SJSA1 (cell line): ENCODE results near the gene PVR. TPM values are rescaled to one million over a fixed set of nuclear protein-coding genes. Genes with fewer than 3 reads are reported as not detected.

Source experiments
- DNase-seq, 2 experiments: peaks; one replicate each; pipeline ENCODE4 v3.0.0-alpha.2; 2015 to 2020; ENCODE audit warnings: low spot score in 2 of 2, low read depth in 1 of 2
- H3K27ac ChIP-seq: fragments of 250-450 bp; sonication (Bioruptor Pico); 2 replicates; pipeline ENCODE4 v1.5.1; 2020; ENCODE audit warnings: mild to moderate bottlenecking, moderate library complexity
- H3K27me3 ChIP-seq: fragments of 250-450 bp; sonication (Bioruptor Pico); replicated peaks from 2 replicates; pipeline ENCODE4 v1.5.1; 2020; ENCODE audit warnings: mild to moderate bottlenecking, moderate library complexity
- H3K36me3 ChIP-seq: fragments of 250-450 bp; sonication (Bioruptor Pico); 2 replicates; pipeline ENCODE4 v1.5.1; 2020; ENCODE audit warnings: mild to moderate bottlenecking
- H3K4me1 ChIP-seq: fragments of 250-450 bp; sonication (Bioruptor Pico); replicated peaks from 2 replicates; pipeline ENCODE4 v1.6.1; 2021; ENCODE audit warnings: mild to moderate bottlenecking
- H3K4me3 ChIP-seq: fragments of 250-450 bp; sonication (Bioruptor Pico); 2 replicates; pipeline ENCODE4 v1.5.1; 2020; ENCODE audit warnings: mild to moderate bottlenecking
- H3K9me3 ChIP-seq: fragments of 250-450 bp; sonication (Bioruptor Pico); replicated peaks from 2 replicates; pipeline ENCODE4 v1.5.1; 2020; ENCODE audit warnings: mild to moderate bottlenecking
- total RNA-seq: library from RNA; depleted of rRNA; stranded (reverse); fragments of >200 nt; shearing (Covaris generic); gene quantifications from 2 replicates; pipeline ENCODE4 v1.2.3, GENCODE V29; 2014

Gene PVR
- total RNA-seq, 1 experiment from 2014 or later: 182 TPM

DNA sequence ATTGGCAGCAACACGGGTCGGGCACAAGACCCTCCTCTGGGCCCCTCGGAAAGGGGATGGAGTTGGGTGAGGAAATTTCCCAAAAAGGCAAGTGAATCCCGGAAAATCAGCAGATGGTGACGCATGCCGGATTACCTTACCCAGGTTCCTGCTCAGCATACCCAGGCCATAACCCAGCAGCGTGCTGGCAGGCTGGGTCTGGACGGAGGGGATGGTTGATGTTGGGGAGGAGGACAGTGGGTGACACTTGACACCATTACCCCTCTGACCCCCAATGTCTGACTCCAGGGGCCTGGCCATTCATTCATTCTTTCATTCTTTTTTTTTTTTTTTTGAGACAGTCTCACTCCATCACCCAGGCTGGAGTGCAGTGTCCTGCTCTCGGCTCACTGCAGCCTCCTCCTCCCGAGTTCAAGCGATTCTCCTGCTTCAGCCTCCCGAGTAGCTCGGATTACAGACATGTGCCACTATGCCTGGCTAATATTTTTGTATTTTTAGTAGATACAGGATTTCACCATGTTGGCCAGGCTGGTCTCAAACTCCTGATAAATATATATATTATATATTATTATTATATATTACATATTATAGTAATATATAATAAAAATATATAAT lies 799 bp downstream of the PVR start:
- H3K27me3 ChIP-seq: no peaks in the 10 kb centered on the region
- DNase-seq: peak in 1 of 2 experiments; percentile 76
- peaks cover 34% of the 10 kb centered on the region for H3K36me3 ChIP-seq
- H3K9me3 ChIP-seq: no peaks in the 10 kb centered on the region
- peak overlapping the region; percentile 62 for H3K4me3 ChIP-seq
- peak overlapping the region; percentile 73 for H3K27ac ChIP-seq
- peaks cover 30% of the 10 kb centered on the region for H3K4me1 ChIP-seq

DNA sequence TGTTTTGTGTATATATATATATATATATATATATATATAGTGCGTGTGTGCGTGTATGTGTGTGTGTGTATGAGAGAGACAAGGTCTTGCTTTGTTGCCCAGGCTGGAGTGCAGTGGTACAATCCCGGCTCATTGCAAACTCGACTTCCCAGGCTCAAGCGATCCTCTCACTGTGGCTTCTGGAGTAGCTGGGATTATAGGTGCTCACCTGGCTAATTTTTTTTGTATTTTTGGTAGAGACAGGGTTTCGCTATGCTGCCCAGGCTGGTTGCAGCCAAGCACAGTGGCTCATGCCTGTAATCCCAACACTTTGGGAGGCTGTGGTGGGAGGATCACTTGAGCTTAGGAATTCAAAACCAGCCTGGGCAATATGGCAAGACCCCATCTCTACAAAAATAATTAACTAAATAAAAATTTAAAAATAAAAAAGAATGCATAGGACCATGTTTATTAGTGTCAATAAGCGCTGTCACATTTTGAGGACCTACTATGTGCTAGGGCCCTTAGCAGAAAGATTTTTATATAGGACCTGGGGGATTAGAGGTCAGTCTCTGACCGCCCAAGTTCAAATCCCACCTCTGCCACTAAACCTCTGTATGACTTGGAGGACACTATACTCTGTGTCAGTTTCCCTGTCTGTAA lies 1.8 kb downstream of the PVR start:
- Histone ChIP-seq H3K9me3 (no peaks in the 10 kb centered on the region), H3K4me3 (no peak overlapping the region), H3K4me1 (peaks cover 34% of the 10 kb centered on the region), H3K36me3 (peaks cover 44% of the 10 kb centered on the region), H3K27ac (no peak overlapping the region), H3K27me3 (no peaks in the 10 kb centered on the region)
- no peak for DNase-seq

DNA sequence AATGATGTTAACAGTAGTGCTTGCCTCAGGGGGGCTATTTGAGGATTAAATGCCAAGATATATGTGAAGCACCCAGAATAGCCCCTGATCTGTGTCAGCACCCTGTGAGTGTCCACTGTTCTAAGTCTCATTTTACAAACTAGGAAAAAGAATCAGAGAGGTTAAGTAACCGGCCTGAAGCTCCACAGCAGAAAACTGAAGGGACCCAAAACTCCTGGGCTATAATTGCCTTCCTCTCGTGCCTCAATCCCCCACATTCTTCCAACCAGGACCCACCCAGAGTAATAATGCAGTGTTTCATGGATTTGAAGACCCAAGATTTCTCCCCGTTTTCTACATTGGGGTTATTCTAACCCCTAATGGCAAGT lies 2.3 kb downstream of the PVR start:
- no peak overlapping the region for H3K27ac ChIP-seq
- no peak overlapping the region for H3K4me3 ChIP-seq
- H3K27me3 ChIP-seq: no peaks in the 10 kb centered on the region
- DNase-seq: no peak
- H3K9me3 ChIP-seq: no peaks in the 10 kb centered on the region
- H3K36me3 ChIP-seq: peaks cover 49% of the 10 kb centered on the region
- H3K4me1 ChIP-seq: peaks cover 34% of the 10 kb centered on the region

DNA sequence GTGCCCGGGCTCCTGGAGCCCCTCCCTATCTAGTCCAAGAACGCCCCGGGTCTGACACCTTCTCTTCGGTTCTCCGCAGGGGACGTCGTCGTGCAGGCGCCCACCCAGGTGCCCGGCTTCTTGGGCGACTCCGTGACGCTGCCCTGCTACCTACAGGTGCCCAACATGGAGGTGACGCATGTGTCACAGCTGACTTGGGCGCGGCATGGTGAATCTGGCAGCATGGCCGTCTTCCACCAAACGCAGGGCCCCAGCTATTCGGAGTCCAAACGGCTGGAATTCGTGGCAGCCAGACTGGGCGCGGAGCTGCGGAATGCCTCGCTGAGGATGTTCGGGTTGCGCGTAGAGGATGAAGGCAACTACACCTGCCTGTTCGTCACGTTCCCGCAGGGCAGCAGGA lies 3.4 kb downstream of the PVR start:
- DNase-seq: no peak
- no peaks in the 10 kb centered on the region for H3K27me3 ChIP-seq
- H3K27ac ChIP-seq: no peak overlapping the region
- peaks cover 60% of the 10 kb centered on the region for H3K36me3 ChIP-seq
- H3K4me3 ChIP-seq: no peak overlapping the region
- no peaks in the 10 kb centered on the region for H3K9me3 ChIP-seq
- peaks cover 34% of the 10 kb centered on the region for H3K4me1 ChIP-seq

DNA sequence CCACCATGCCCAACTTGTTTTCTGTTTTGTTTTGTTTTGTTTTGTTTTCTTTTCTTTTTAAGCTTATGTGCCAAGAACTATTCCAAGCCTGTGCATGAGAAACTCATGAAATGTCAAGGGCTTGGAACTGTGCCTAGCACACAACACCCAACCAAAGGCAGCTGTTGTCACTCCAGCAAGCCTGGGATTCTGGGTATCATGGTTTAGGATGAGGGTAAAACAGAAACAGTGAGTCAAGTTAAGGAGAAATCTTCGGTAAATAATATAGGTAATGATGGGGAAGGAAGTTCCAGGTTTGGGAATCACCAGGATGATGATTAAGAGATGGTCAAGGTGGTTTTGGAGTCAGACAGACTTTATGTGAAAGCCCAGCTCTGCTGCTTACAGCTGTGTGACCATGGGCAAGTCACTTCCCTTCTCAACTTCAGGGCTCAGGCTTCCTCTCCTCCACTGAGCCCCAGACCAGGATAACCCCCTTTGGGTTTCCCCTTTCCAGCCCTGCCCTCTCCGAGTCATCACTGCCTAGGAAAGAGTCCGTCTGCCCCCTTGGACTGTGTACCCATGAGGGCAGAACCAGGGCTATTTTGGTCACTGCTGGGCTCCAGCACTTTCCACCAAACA lies 5.0 kb downstream of the PVR start:
- Histone ChIP-seq H3K36me3 (peaks cover 76% of the 10 kb centered on the region), H3K9me3 (no peaks in the 10 kb centered on the region), H3K4me1 (peaks cover 23% of the 10 kb centered on the region), H3K4me3 (no peak overlapping the region), H3K27me3 (no peaks in the 10 kb centered on the region), H3K27ac (no peak overlapping the region)
- peak; percentile 71 to 86 for DNase-seq

DNA sequence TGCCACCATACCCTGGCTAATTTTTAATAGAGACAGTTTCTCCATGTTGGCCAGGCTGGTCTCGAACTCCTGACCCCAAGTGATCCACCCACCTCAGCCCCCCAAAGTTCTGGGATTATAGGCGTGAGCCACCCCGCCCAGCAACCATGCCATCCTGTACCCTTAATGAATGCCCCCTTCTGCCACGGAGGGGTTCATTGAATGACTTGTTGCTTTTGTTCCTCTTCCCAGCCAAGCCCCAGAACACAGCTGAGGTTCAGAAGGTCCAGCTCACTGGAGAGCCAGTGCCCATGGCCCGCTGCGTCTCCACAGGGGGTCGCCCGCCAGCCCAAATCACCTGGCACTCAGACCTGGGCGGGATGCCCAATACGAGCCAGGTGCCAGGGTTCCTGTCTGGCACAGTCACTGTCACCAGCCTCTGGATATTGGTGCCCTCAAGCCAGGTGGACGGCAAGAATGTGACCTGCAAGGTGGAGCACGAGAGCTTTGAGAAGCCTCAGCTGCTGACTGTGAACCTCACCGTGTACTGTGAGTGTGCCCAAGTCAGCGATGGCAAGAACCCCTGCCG lies 6.0 kb downstream of the PVR start:
- no peaks in the 10 kb centered on the region for H3K27me3 ChIP-seq
- H3K4me1 ChIP-seq: peaks cover 23% of the 10 kb centered on the region
- no peak overlapping the region for H3K27ac ChIP-seq
- H3K9me3 ChIP-seq: no peaks in the 10 kb centered on the region
- no peak for DNase-seq
- H3K36me3 ChIP-seq: peaks cover 86% of the 10 kb centered on the region
- H3K4me3 ChIP-seq: no peak overlapping the region

DNA sequence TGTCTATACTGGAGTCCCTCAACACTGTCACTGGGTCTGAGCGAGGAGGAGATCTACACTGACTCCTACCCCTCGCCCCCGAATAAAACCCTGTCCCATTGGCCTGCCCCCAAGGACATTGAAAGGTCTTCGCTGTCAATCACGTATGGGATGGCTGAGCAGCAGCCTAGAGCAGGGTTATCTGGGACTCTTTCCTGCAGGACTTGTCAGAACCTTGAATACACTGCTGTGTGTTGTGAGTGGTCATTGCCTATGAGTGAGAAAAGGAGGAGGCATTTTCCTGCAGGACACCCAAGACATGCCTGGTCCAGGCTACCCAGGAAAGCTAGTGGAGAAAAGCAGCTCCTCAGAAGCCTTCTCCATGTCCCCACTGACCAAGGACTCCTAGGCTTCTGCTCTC lies 9.6 kb downstream of the PVR start:
- no peaks in the 10 kb centered on the region for H3K27me3 ChIP-seq
- H3K4me1 ChIP-seq: peaks cover 12% of the 10 kb centered on the region
- DNase-seq: no peak
- H3K4me3 ChIP-seq: no peak overlapping the region
- H3K36me3 ChIP-seq: peaks cover 98% of the 10 kb centered on the region
- H3K9me3 ChIP-seq: no peaks in the 10 kb centered on the region
- no peak overlapping the region for H3K27ac ChIP-seq

DNA sequence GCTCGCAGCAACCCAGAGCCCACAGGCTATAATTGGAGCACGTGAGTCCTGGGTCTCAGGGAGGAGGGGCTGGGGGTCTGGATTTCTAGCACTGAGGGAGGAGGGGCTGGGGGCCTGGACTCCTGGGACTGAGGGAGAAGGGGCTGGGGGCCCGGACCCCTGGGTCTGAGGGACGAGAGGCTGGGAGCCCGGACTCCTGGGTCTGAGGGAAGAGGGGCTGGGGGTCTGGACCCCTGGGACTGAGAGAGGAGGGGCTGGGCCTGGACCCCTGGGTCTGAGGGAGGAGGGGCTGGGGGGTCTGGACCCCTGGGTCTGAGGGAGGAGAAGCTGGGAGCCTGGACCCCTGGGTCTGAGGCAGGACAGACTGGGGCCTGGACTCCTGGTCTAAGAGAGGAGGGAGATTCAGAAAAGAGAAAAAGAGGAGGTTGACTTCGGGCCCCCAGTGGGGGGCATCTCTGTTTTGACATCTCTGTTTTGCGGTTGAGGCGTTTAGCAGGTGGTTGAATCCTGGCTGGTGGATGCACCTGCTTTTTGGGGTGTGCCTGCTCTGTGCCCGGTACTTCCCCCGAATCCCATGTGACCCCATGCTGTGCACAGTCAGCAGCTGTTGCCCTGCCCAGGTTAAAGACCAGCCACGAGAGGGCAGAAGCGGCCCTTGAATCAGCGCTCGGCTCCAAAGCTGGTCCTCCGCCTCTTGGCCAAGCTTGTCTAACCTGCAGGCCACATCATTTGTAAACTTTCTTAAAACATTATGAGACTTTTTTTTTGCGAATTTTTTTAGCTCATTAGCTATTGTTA lies 10.5 kb downstream of the PVR start:
- no peaks in the 10 kb centered on the region for H3K27me3 ChIP-seq
- H3K9me3 ChIP-seq: no peaks in the 10 kb centered on the region
- no peak for DNase-seq
- peaks cover 4% of the 10 kb centered on the region; the same call in 1 of the 2 replicates for H3K4me1 ChIP-seq
- H3K27ac ChIP-seq: no peak overlapping the region
- peaks cover 100% of the 10 kb centered on the region for H3K36me3 ChIP-seq
- H3K4me3 ChIP-seq: no peak overlapping the region

DNA sequence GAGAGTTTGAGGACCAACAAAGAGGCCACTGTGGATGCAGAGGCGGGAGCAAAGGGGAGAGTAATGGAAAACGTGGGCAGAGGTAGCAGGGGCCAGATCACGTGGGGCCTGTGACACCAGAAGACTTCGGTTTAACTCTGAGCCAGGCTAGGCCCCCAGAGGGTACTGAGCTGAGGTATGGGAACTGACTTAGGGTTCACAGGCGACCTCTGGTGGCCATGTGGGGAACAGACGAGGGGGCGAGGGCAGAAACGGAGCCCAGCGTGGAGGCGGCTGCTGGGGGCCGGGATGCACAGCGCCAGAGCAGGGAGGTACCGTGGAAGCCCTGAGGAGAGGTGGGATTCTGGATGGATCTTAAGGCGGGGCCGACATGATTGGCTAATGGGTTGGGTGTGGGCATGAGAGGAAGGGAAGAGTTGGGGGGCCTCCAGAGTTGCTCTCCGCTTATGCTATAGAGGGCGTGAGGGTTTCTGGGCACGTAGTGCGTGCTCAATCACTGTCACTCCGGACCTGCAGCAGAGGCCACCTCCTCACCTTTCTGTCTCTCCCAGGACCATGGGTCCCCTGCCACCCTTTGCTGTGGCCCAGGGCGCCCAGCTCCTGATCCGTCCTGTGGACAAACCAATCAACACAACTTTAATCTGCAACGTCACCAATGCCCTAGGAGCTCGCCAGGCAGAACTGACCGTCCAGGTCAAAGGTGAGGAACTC lies 13.7 kb downstream of the PVR start:
- peak; percentile 63 to 75 for DNase-seq
- H3K4me3 ChIP-seq: no peak overlapping the region
- no peaks in the 10 kb centered on the region for H3K27me3 ChIP-seq
- no peaks in the 10 kb centered on the region for H3K9me3 ChIP-seq
- H3K27ac ChIP-seq: no peak overlapping the region
- H3K36me3 ChIP-seq: peaks cover 98% of the 10 kb centered on the region
- peaks cover 8% of the 10 kb centered on the region for H3K4me1 ChIP-seq

DNA sequence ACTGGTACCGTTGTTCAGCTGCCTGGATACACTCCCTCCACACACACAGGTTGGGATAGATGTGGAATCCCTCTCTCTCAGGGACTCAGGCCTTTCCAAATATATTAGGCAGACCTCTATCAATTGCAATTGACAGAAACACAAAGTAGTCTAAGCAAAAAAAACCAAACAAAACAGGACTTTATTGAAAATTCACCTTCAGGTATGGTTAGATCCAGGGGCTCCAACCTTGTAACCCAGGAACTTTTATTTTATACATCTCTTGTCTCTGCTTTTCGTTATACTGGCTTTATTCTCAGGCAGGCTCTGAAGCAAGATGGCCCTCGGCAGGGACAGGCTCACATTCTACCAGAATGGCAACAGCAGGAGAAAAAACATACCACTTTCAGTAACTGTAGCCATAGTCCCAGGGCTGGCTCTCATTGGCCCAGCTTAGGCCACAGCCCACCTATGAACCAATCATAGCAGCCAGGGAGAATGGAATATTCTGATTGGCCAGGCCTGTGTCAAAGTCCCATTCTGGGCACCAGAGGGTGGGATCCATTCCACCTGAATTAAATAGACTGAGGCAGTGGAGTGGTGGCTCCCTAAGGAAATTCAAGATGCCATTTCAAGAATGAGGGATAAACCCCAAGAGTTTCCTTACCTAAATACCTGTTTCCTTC lies 14.5 kb downstream of the PVR start:
- Histone ChIP-seq H3K27me3 (no peaks in the 10 kb centered on the region), H3K36me3 (peaks cover 98% of the 10 kb centered on the region), H3K4me1 (peaks cover 16% of the 10 kb centered on the region), H3K9me3 (no peaks in the 10 kb centered on the region), H3K27ac (no peak overlapping the region), H3K4me3 (no peak overlapping the region)
- DNase-seq: no peak

DNA sequence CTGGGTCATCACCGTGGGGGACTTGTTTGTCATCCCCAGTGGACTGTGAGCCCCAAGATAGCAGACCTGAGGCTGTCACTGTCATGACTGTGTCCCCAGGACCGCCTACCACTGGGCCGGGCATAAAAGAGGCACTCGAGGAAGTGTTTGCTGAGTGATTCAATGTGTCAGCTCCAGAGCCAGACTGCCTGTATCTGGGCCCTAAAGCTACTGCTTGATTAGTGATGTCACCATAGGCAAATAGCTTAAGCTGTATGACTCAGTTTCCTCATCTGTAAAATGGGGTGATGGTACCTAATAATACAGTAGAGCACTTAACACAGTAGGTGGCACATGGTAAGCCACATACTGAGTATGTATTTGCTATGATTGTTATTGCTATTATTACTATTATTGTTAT lies 16.4 kb downstream of the PVR start:
- no peak for DNase-seq
- Histone ChIP-seq H3K27me3 (no peaks in the 10 kb centered on the region), H3K4me1 (peaks cover 19% of the 10 kb centered on the region), H3K27ac (no peak overlapping the region), H3K4me3 (no peak overlapping the region), H3K9me3 (no peaks in the 10 kb centered on the region), H3K36me3 (peaks cover 95% of the 10 kb centered on the region)

DNA sequence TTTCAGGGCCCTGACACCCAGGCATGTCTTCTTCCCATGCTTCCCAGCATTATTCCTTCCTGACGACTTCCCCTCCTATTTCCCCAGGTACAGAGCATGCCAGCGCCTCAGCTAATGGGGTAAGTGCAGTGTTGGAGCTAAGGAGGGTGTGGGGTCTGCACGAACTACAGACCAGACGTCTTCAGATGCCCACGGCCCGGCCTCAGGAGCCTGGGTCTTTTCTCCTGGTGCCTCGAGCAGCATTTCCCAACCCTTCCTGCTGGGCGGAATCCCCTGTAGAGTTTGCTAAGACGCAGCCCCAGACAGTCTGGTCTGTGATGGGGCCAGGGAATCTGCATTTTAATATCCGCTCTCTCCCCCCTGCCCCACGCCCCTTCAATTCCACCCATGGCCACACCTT lies 17.5 kb downstream of the PVR start:
- Histone ChIP-seq H3K27ac (no peak overlapping the region), H3K36me3 (peaks cover 86% of the 10 kb centered on the region), H3K27me3 (no peaks in the 10 kb centered on the region), H3K4me3 (no peak overlapping the region), H3K9me3 (no peaks in the 10 kb centered on the region), H3K4me1 (peaks cover 19% of the 10 kb centered on the region)
- no peak for DNase-seq

DNA sequence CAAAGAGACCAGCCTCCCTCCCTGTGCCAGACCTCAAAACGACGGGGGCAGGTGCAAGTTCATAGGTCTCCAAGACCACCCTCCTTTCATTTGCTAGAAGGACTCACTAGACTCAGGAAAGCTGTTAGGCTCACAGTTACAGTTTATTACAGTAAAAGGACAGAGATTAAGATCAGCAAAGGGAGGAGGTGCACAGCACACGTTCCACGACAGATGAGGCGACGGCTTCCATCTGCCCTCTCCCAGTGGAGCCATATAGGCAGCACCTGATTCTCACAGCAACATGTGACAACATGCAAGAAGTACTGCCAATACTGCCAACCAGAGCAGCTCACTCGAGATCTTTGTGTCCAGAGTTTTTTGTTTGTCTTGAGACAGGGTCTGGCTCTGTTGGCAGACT lies 18.2 kb downstream of the PVR start:
- Histone ChIP-seq H3K27ac (no peak overlapping the region), H3K27me3 (no peaks in the 10 kb centered on the region), H3K4me1 (peaks cover 19% of the 10 kb centered on the region), H3K9me3 (no peaks in the 10 kb centered on the region), H3K36me3 (peaks cover 81% of the 10 kb centered on the region), H3K4me3 (no peak overlapping the region)
- DNase-seq: no peak
